ENCODE results near the gene CENPL. TPM values are rescaled to one million over a fixed set of nuclear protein-coding genes. Genes with fewer than 3 reads are reported as not detected.
"Not testable (repeated sequence)": the region's sequence is repeated elsewhere in the genome, so short reads cannot be mapped to it uniquely, and the experiment has no call there.

The CENPL gene
- total RNA-seq, 1 experiment from 2014 or later = 108 TPM

- POLR2A ChIA-PET (ENCODE audit: unreplicated experiment) = no interaction called here
- no peaks in the 10 kb centered on the region for H3K79me2 ChIP-seq (ENCODE audit: low read length)
- no peak overlapping the region for H3K9ac ChIP-seq (ENCODE audit: low read length)
- no peaks in the 10 kb centered on the region; the same call in 1 of the 2 replicates for H3K4me1 ChIP-seq (ENCODE audit: insufficient read depth, low read length)
- peaks cover 15% of the 10 kb centered on the region; the same call in 1 of the 2 replicates for H3K36me3 ChIP-seq (ENCODE audit: low read depth, low read length)
- no peak overlapping the region for H3K27ac ChIP-seq (ENCODE audit: low read length)
- H3K9me3 ChIP-seq (ENCODE audit: low read length) = no peaks in the 10 kb centered on the region
- H3F3A ChIP-seq (ENCODE audit: low read length, unreplicated experiment) = no peaks in the 10 kb centered on the region
- no peak overlapping the region for H2AFZ ChIP-seq (ENCODE audit: low read length)
- DNase-seq (no peak), ATAC-seq (no peak)
- TF ChIP-seq CTCF (conservative IDR thresholded peaks at IDR 0.05; ENCODE audit: low read depth, low read length) (no peak), EZH2 (IDR thresholded peaks at IDR 0.05; ENCODE audit: low read length, unreplicated experiment) (no peak), EZH2phosphoT487 (IDR thresholded peaks at IDR 0.05; ENCODE audit: borderline replicate concordance, low read length) (no peak)
- CTCF ChIA-PET = no interaction called here
- H4K20me1 ChIP-seq (ENCODE audit: low read length) = no peaks in the 10 kb centered on the region
- BruUV-seq (replicated peaks) = no TSS peak
- no peaks in the 10 kb centered on the region for H3K9me2 ChIP-seq (replicated peaks; ENCODE audit: low read length)
- no peaks in the 10 kb centered on the region for H3K27me3 ChIP-seq (ENCODE audit: low read length)
- intact Hi-C loops (cut with micrococcal nuclease) = no loop called here
- no peak overlapping the region for H3K4me3 ChIP-seq (ENCODE audit: low read length)
- no peak overlapping the region for H3K4me2 ChIP-seq (ENCODE audit: low read length)
These were observed 55.9 kb downstream of the CENPL start for GRCh38 chr1:173768827-173769226.

- no peaks in the 10 kb centered on the region; the same call in 1 of the 2 replicates for H3K4me1 ChIP-seq (ENCODE audit: insufficient read depth, low read length)
- no peak overlapping the region for H3K9ac ChIP-seq (ENCODE audit: low read length)
- H3K36me3 ChIP-seq (ENCODE audit: low read depth, low read length) = peaks cover 15% of the 10 kb centered on the region; the same call in 1 of the 2 replicates
- TF ChIP-seq CTCF (conservative IDR thresholded peaks at IDR 0.05; ENCODE audit: low read depth, low read length) = no peak
- TF ChIP-seq EZH2phosphoT487 (IDR thresholded peaks at IDR 0.05; ENCODE audit: borderline replicate concordance, low read length) = no peak
- TF ChIP-seq EZH2 (IDR thresholded peaks at IDR 0.05; ENCODE audit: low read length, unreplicated experiment) = no peak
- H3K27ac ChIP-seq (ENCODE audit: low read length) = no peak overlapping the region
- H3K27me3 ChIP-seq (ENCODE audit: low read length) = no peaks in the 10 kb centered on the region
- BruUV-seq (replicated peaks) = no TSS peak
- no peak overlapping the region for H3K4me3 ChIP-seq (ENCODE audit: low read length)
- CTCF ChIA-PET = no interaction called here
- no peaks in the 10 kb centered on the region for H4K20me1 ChIP-seq (ENCODE audit: low read length)
- H3K9me2 ChIP-seq (replicated peaks; ENCODE audit: low read length) = no peaks in the 10 kb centered on the region
- intact Hi-C loops (cut with micrococcal nuclease) = no loop called here
- no peak overlapping the region for H2AFZ ChIP-seq (ENCODE audit: low read length)
- H3K4me2 ChIP-seq (ENCODE audit: low read length) = no peak overlapping the region
- ATAC-seq (peak; percentile 74), DNase-seq (peak; percentile 61)
- H3K9me3 ChIP-seq (ENCODE audit: low read length) = no peaks in the 10 kb centered on the region
- POLR2A ChIA-PET (ENCODE audit: unreplicated experiment) = no interaction called here
- H3F3A ChIP-seq (ENCODE audit: low read length, unreplicated experiment) = no peaks in the 10 kb centered on the region
- no peaks in the 10 kb centered on the region for H3K79me2 ChIP-seq (ENCODE audit: low read length)
These were observed 56.5 kb downstream of the CENPL start for GRCh38 chr1:173768206-173768605.

- H3F3A ChIP-seq (ENCODE audit: low read length, unreplicated experiment); H3K27ac ChIP-seq (ENCODE audit: low read length); H3K27me3 ChIP-seq (ENCODE audit: low read length); H3K9ac ChIP-seq (ENCODE audit: low read length); H3K4me3 ChIP-seq (ENCODE audit: low read length); H3K4me1 ChIP-seq (ENCODE audit: insufficient read depth, low read length); BruUV-seq (replicated peaks); DNase-seq; ATAC-seq; H4K20me1 ChIP-seq (ENCODE audit: low read length); H3K9me3 ChIP-seq (ENCODE audit: low read length); H3K9me2 ChIP-seq (replicated peaks; ENCODE audit: low read length); POLR2A ChIA-PET (ENCODE audit: unreplicated experiment); H2AFZ ChIP-seq (ENCODE audit: low read length); CTCF ChIA-PET; H3K4me2 ChIP-seq (ENCODE audit: low read length); H3K79me2 ChIP-seq (ENCODE audit: low read length): not testable (repeated sequence)
- intact Hi-C loops (cut with micrococcal nuclease) = loop anchor here (2.0 kb wide), 1 partner anchor 18 kb away; no protein-coding TSS in a partner anchor
- H3K36me3 ChIP-seq (ENCODE audit: low read depth, low read length) = peaks cover 22% of the 10 kb centered on the region
These were observed 60.4 kb downstream of the CENPL start for GRCh38 chr1:173764331-173764730.

All from PC-3 (cell line).